Caco-2 (cell line): ENCODE measurements around the gene DOCK4. TPM values are rescaled to one million over a fixed set of nuclear protein-coding genes. Genes with fewer than 3 reads are reported as not detected.

Experiments used
- BruUV-seq: library from RNA; stranded (reverse); fragments of 400-500 nt; replicated peaks from 2 replicates; lab custom pipeline; 2021; lab: Mats Ljungman, UMichigan
- CTCF ChIA-PET: fragments of 300-600 bp; sonication (Branson Sonifier 250); formaldehyde crosslinking; loops from one replicate; lab custom pipeline; 2022; ENCODE audit warnings: antibody characterized with exemption; lab: Charles Lee
- POLR2A ChIA-PET: fragments of 300-600 bp; sonication (Branson Sonifier 250); formaldehyde crosslinking; loops from one replicate; lab custom pipeline; 2022; ENCODE audit warnings: antibody characterized with exemption; lab: Charles Lee
- DNase-seq, 2 experiments: peaks; one replicate each; pipeline versions ENCODE4 v3.0.0 to v3.0.0-alpha.2; 2020 to 2022
- H3K27me3 ChIP-seq: replicated peaks from 2 replicates; pipeline ENCODE4 v1.6.0; 2011; ENCODE audit warnings: low read length; ENCODE audit not compliant: control insufficient read depth, insufficient read depth
- H3K36me3 ChIP-seq: 2 replicates; pipeline ENCODE4 v1.5.1; 2011; ENCODE audit warnings: low read length; ENCODE audit not compliant: control insufficient read depth, insufficient read depth
- H3K4me1 ChIP-seq: fragments of 250-450 bp; sonication (Bioruptor Pico); 2 replicates; pipeline ENCODE4 v1.5.1; 2020; ENCODE audit warnings: mild to moderate bottlenecking
- H3K4me3 ChIP-seq: 2 replicates; pipeline ENCODE4 v1.5.1; 2011; ENCODE audit warnings: low read depth, mild to moderate bottlenecking, control low read depth, low read length
- H3K9me3 ChIP-seq: fragments of 250-450 bp; sonication (Bioruptor Pico); 2 replicates; pipeline ENCODE4 v1.5.1; 2020; ENCODE audit warnings: mild to moderate bottlenecking, moderate library complexity
- H3K27ac Mint-ChIP-seq: one replicate; pipeline ENCODE4 v1.8.0; 2022; ENCODE audit warnings: mixed read lengths; ENCODE audit not compliant: unreplicated experiment
- H3K27me3 Mint-ChIP-seq: one replicate; pipeline ENCODE4 v1.8.0; 2022; ENCODE audit warnings: mixed read lengths; ENCODE audit not compliant: insufficient read depth, unreplicated experiment
- H3K36me3 Mint-ChIP-seq: one replicate; pipeline ENCODE4 v1.8.0; 2022; ENCODE audit warnings: mild to moderate bottlenecking, mixed read lengths; ENCODE audit not compliant: insufficient read depth, unreplicated experiment
- H3K4me1 Mint-ChIP-seq: one replicate; pipeline ENCODE4 v1.8.0; 2022; ENCODE audit warnings: low read depth, mixed read lengths; ENCODE audit not compliant: unreplicated experiment
- H3K4me3 Mint-ChIP-seq: one replicate; pipeline ENCODE4 v1.8.0; 2022; ENCODE audit warnings: mild to moderate bottlenecking, moderate library complexity, mixed read lengths; ENCODE audit not compliant: unreplicated experiment
- H3K9me3 Mint-ChIP-seq: one replicate; pipeline ENCODE4 v1.8.0; 2022; ENCODE audit warnings: mixed read lengths; ENCODE audit not compliant: unreplicated experiment
- intact Hi-C: fragments of 100-400 bp; cut with micrococcal nuclease; formaldehyde crosslinking; loops from one replicate; pipeline ENCODE4 v1.10.0; 2022; ENCODE audit not compliant: unreplicated experiment
- total RNA-seq: library from RNA; stranded (reverse); gene quantifications from 2 replicates; pipeline ENCODE4 v1.2.3, GENCODE V29; 2022
- TF ChIP-seq, protein P1 (sequence below), 2 experiments: fragments of 200-600 bp in 1 of 2; IDR thresholded peaks; 1 replicate in 1 of 2; 2 replicates in 1 of 2; pipeline versions ENCODE4 v1.5.1 to v1.8.0; 2011 to 2022; ENCODE audit warnings: antibody characterized with exemption in 1 of 2, control low read depth in 1 of 2, inconsistent platforms in 1 of 2, low read depth in 1 of 2, low read length in 1 of 2, mild to moderate bottlenecking in 1 of 2, moderate library complexity in 1 of 2; ENCODE audit not compliant: insufficient read depth in 1 of 2, severe bottlenecking in 1 of 2, unreplicated experiment in 1 of 2

DOCK4 gene
- total RNA-seq, 1 experiment from 2014 or later, result 2.0 TPM

DNA sequence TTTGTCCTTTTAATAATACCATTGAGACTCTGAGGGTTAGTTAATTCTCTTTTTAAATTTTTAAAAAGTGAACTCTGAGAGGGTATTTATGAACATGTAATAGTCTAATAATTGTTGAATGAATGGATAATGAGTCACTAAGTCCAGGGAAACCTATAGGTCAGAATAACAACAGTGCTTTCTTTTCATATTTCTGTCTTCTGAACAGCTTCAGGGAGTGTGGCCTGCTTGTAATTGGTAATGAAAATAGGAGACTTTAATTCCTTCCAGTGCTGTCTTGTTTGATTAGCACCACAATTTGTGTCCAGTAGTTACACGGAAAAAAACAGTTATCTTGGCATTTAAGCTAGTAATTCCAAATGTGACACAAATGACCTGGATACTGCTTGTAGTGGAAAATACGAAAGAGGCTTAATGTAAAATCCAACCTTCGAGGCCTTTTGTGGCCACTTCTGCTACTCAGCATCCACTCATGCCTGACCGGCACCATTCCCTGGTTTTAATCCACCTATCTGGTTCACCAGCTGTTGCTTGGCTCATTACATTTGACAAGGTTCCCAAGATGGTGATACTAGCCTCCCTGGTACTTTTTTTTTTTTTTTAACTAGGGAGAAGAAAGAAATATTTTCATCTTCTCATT lies 494.7 kb downstream of the DOCK4 start:
- H3K4me1 Mint-ChIP-seq, result no peaks in the 10 kb centered on the region
- peaks cover 2% of the 10 kb centered on the region for H3K27me3 Mint-ChIP-seq
- BruUV-seq, result no TSS peak
- Histone ChIP-seq H3K4me1 (peaks cover 2% of the 10 kb centered on the region; the same call in 1 of the 2 replicates), H3K4me3 (no peak overlapping the region), H3K9me3 (peaks cover 14% of the 10 kb centered on the region), H3K36me3 (no peaks in the 10 kb centered on the region), H3K27me3 (no peaks in the 10 kb centered on the region)
- POLR2A ChIA-PET, result no interaction called here
- H3K27ac Mint-ChIP-seq, result no peak overlapping the region
- CTCF ChIA-PET, result no interaction called here
- intact Hi-C loops, result no loop called here
- H3K36me3 Mint-ChIP-seq, result no peaks in the 10 kb centered on the region
- TF ChIP-seq, protein P1, sequence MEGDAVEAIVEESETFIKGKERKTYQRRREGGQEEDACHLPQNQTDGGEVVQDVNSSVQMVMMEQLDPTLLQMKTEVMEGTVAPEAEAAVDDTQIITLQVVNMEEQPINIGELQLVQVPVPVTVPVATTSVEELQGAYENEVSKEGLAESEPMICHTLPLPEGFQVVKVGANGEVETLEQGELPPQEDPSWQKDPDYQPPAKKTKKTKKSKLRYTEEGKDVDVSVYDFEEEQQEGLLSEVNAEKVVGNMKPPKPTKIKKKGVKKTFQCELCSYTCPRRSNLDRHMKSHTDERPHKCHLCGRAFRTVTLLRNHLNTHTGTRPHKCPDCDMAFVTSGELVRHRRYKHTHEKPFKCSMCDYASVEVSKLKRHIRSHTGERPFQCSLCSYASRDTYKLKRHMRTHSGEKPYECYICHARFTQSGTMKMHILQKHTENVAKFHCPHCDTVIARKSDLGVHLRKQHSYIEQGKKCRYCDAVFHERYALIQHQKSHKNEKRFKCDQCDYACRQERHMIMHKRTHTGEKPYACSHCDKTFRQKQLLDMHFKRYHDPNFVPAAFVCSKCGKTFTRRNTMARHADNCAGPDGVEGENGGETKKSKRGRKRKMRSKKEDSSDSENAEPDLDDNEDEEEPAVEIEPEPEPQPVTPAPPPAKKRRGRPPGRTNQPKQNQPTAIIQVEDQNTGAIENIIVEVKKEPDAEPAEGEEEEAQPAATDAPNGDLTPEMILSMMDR (IDR thresholded peaks at IDR 0.05; ENCODE audit: insufficient read depth in 1 of 2, low read depth in 1 of 2, low read length in 1 of 2, severe bottlenecking in 1 of 2, unreplicated experiment in 1 of 2), result no peak
- H3K9me3 Mint-ChIP-seq, result no peaks in the 10 kb centered on the region
- no peak for DNase-seq
- no peak overlapping the region for H3K4me3 Mint-ChIP-seq

DNA sequence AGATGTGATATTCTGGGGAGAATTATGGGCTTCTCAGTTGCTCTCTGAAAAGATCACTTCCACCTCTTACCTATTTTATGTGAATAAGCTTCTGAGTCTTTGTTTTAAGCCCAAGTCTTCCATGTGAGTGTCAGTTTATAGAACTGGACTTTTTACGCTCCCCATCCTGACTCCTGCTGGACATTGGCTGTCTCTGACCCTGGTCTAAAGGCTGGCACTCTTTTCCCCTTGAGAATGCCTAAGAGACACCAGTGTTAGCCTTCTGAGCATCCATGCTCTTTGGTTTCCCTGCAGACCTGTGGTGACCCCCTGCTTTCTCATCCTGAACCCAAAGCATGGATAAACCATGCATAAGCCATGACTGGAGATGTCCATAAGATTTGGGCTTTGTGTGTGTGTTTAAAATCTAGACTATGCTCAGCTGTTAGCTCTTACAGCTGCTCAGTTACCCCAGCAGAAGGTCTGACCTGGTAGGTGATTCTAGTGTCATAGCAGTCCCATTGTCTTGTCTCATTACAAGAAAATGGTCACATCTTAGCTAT lies 495.3 kb downstream of the DOCK4 start:
- Mint-ChIP-seq H3K36me3 (no peaks in the 10 kb centered on the region), H3K4me1 (no peaks in the 10 kb centered on the region), H3K4me3 (no peak overlapping the region), H3K27ac (no peak overlapping the region), H3K27me3 (peaks cover 2% of the 10 kb centered on the region), H3K9me3 (no peaks in the 10 kb centered on the region)
- BruUV-seq, result no TSS peak
- Histone ChIP-seq H3K27me3 (no peaks in the 10 kb centered on the region), H3K4me1 (peaks cover 9% of the 10 kb centered on the region; the same call in 1 of the 2 replicates), H3K4me3 (no peak overlapping the region), H3K9me3 (peaks cover 20% of the 10 kb centered on the region), H3K36me3 (no peaks in the 10 kb centered on the region)
- DNase-seq, result no peak
- intact Hi-C loops, result no loop called here
- ChIA-PET POLR2A (no interaction called here), CTCF (no interaction called here)
- TF ChIP-seq, protein P1 (IDR thresholded peaks at IDR 0.05; ENCODE audit: insufficient read depth in 1 of 2, low read depth in 1 of 2, low read length in 1 of 2, severe bottlenecking in 1 of 2, unreplicated experiment in 1 of 2), result no peak

GRCh38 chr7:111708072-111708471 lies 498.1 kb downstream of the DOCK4 start:
- Histone ChIP-seq H3K27me3 (no peaks in the 10 kb centered on the region), H3K36me3 (no peaks in the 10 kb centered on the region), H3K9me3 (peaks cover 22% of the 10 kb centered on the region), H3K4me1 (peaks cover 9% of the 10 kb centered on the region; the same call in 1 of the 2 replicates), H3K4me3 (no peak overlapping the region)
- peaks cover 6% of the 10 kb centered on the region for H3K9me3 Mint-ChIP-seq
- H3K27me3 Mint-ChIP-seq, result peaks cover 4% of the 10 kb centered on the region
- BruUV-seq, result no TSS peak
- H3K36me3 Mint-ChIP-seq, result no peaks in the 10 kb centered on the region
- CTCF ChIA-PET, result no interaction called here
- intact Hi-C loops, result no loop called here
- H3K4me1 Mint-ChIP-seq, result no peaks in the 10 kb centered on the region
- no peak for DNase-seq
- TF ChIP-seq, protein P1 (IDR thresholded peaks at IDR 0.05; ENCODE audit: insufficient read depth in 1 of 2, low read depth in 1 of 2, low read length in 1 of 2, severe bottlenecking in 1 of 2, unreplicated experiment in 1 of 2), result no peak
- H3K27ac Mint-ChIP-seq, result no peak overlapping the region
- POLR2A ChIA-PET, result no interaction called here
- no peak overlapping the region for H3K4me3 Mint-ChIP-seq
